ENCODE results near the gene EEA1.

GRCh38 chr12:92784797-92785562 lies 144.1 kb downstream of the EEA1 start:
- TF ChIP-seq, protein P1, sequence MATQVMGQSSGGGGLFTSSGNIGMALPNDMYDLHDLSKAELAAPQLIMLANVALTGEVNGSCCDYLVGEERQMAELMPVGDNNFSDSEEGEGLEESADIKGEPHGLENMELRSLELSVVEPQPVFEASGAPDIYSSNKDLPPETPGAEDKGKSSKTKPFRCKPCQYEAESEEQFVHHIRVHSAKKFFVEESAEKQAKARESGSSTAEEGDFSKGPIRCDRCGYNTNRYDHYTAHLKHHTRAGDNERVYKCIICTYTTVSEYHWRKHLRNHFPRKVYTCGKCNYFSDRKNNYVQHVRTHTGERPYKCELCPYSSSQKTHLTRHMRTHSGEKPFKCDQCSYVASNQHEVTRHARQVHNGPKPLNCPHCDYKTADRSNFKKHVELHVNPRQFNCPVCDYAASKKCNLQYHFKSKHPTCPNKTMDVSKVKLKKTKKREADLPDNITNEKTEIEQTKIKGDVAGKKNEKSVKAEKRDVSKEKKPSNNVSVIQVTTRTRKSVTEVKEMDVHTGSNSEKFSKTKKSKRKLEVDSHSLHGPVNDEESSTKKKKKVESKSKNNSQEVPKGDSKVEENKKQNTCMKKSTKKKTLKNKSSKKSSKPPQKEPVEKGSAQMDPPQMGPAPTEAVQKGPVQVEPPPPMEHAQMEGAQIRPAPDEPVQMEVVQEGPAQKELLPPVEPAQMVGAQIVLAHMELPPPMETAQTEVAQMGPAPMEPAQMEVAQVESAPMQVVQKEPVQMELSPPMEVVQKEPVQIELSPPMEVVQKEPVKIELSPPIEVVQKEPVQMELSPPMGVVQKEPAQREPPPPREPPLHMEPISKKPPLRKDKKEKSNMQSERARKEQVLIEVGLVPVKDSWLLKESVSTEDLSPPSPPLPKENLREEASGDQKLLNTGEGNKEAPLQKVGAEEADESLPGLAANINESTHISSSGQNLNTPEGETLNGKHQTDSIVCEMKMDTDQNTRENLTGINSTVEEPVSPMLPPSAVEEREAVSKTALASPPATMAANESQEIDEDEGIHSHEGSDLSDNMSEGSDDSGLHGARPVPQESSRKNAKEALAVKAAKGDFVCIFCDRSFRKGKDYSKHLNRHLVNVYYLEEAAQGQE (IDR thresholded peaks at IDR 0.05; ENCODE audit: insufficient read depth in 1 of 2, low read depth in 2 of 2, low read length in 2 of 2), result no peak
- TF ChIP-seq TAF1 (IDR thresholded peaks at IDR 0.05; ENCODE audit: borderline replicate concordance, insufficient read depth, low read length) (no peak), POLR2AphosphoS5 (IDR thresholded peaks at IDR 0.05; ENCODE audit: low read depth, low read length) (no peak), FOXP2 (optimal IDR thresholded peaks at IDR 0.05; ENCODE audit: borderline replicate concordance, extremely low read depth, extremely low read length, insufficient read depth) (no peak), SIN3A (IDR thresholded peaks at IDR 0.05; ENCODE audit: borderline replicate concordance, insufficient read depth, low read length) (no peak)
